Endothelial cell (in vitro differentiated cells): ENCODE results near the gene TCP11L1. TPM values are rescaled to one million over a fixed set of nuclear protein-coding genes. Genes with fewer than 3 reads are reported as not detected.

ENCODE experiments used
- DNase-seq: peaks from one replicate; pipeline ENCODE4 v3.0.0; 2021; ENCODE audit warnings: low spot score
- H3K27ac Mint-ChIP-seq: one replicate; pipeline ENCODE4 v1.8.0; 2021; ENCODE audit warnings: mixed read lengths, inconsistent platforms; ENCODE audit not compliant: unreplicated experiment
- H3K27me3 Mint-ChIP-seq: one replicate; pipeline ENCODE4 v1.8.0; 2021; ENCODE audit warnings: mild to moderate bottlenecking, moderate library complexity, mixed read lengths, inconsistent platforms; ENCODE audit not compliant: unreplicated experiment
- H3K36me3 Mint-ChIP-seq: one replicate; pipeline ENCODE4 v1.8.0; 2021; ENCODE audit warnings: mild to moderate bottlenecking, low read depth, mixed read lengths, inconsistent platforms; ENCODE audit not compliant: unreplicated experiment
- H3K4me1 Mint-ChIP-seq: one replicate; pipeline ENCODE4 v1.8.0; 2021; ENCODE audit warnings: mild to moderate bottlenecking, mixed read lengths, inconsistent platforms; ENCODE audit not compliant: unreplicated experiment
- H3K4me3 Mint-ChIP-seq: one replicate; pipeline ENCODE4 v1.8.0; 2021; ENCODE audit warnings: mild to moderate bottlenecking, mixed read lengths, inconsistent platforms; ENCODE audit not compliant: unreplicated experiment
- H3K9me3 Mint-ChIP-seq: one replicate; pipeline ENCODE4 v1.8.0; 2021; ENCODE audit warnings: mixed read lengths, inconsistent platforms; ENCODE audit not compliant: unreplicated experiment
- CTCF ChIP-seq: fragments of 200-600 bp; sonication (generic); IDR thresholded peaks from one replicate; pipeline ENCODE4 v1.5.0; 2021; ENCODE audit warnings: antibody characterized with exemption; ENCODE audit not compliant: unreplicated experiment
- total RNA-seq: library from RNA; stranded (reverse); fragmentation: NEBNext Ultra II Directional; extraction: Animal tissue kit (Norgen Biotek cat#: 25700); gene quantifications from one replicate; pipeline ENCODE4 v1.2.1, GENCODE V29; 2021; ENCODE audit not compliant: unreplicated experiment

The TCP11L1 gene
- total RNA-seq, 1 donor from 2014 or later = 26.2 TPM

GRCh38 chr11:33059331-33060007 lies 20.1 kb downstream of the TCP11L1 start:
- no peak for DNase-seq
- Mint-ChIP-seq H3K4me3 (peak overlapping the region; percentile 60), H3K9me3 (no peaks in the 10 kb centered on the region), H3K4me1 (peaks cover 8% of the 10 kb centered on the region), H3K36me3 (peaks cover 21% of the 10 kb centered on the region), H3K27ac (no peak overlapping the region), H3K27me3 (peaks cover under 1% of the 10 kb centered on the region)
- no peak for TF ChIP-seq CTCF

- H3K4me1 Mint-ChIP-seq = peaks cover 12% of the 10 kb centered on the region
- TF ChIP-seq CTCF = no peak
- DNase-seq = no peak
- H3K36me3 Mint-ChIP-seq = peaks cover 15% of the 10 kb centered on the region
- no peaks in the 10 kb centered on the region for H3K9me3 Mint-ChIP-seq
- H3K27ac Mint-ChIP-seq = peak overlapping the region; percentile 48
- H3K4me3 Mint-ChIP-seq = no peak overlapping the region
- H3K27me3 Mint-ChIP-seq = peaks cover 2% of the 10 kb centered on the region
Observed at GRCh38 chr11:33060271-33060670, 20.9 kb downstream of the TCP11L1 start.

DNA sequence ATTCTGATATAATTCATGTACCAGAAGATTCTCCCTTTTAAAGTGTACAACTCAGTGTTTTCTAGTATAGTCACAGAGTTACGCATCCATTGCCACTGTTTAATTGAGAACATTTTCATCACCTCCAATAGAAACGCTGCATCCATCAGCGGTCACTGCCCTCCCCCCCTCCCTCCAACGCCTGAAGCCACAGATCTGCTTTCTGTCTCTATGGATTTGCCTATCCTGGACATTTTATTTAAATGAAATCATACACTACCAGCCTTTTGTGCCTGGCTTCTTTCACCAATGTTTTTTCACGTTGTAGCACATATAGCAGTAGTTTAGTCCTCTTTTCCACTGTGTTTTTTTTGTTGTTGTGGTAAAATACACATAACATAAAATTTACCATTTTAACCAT lies 22.8 kb downstream of the TCP11L1 start:
- Mint-ChIP-seq H3K36me3 (peaks cover 15% of the 10 kb centered on the region), H3K27ac (no peak overlapping the region), H3K27me3 (peaks cover 2% of the 10 kb centered on the region), H3K4me3 (no peak overlapping the region), H3K9me3 (no peaks in the 10 kb centered on the region), H3K4me1 (peaks cover 12% of the 10 kb centered on the region)
- TF ChIP-seq CTCF = no peak
- DNase-seq = no peak

DNA sequence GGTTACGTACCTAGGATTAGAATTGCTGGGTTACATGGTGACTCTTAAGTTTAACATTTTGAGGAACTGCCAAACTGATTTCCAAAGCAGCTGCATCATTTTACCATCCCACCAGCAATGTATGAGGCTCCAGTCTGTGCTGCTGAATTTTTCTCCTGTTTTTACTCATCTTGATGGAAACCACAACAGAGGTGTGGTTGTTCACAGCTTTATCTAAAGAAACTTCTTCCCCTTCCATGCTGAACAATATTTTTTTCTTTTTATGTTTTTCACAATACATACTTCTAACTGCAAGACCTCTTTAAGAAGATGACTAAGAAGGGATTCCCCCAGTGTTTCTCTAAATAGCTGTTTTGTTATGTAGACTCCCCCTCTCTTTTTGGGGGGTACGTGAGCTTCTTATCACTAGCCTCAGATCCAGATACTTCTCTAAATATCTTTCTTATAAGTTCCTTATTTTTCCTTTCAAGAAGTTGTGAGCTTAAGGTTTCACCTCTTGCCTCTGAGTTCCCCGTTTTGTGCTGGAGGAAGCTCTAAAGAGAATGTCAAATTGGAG lies 24.0 kb downstream of the TCP11L1 start:
- H3K9me3 Mint-ChIP-seq = no peaks in the 10 kb centered on the region
- peaks cover 2% of the 10 kb centered on the region for H3K27me3 Mint-ChIP-seq
- no peak for TF ChIP-seq CTCF
- peaks cover 12% of the 10 kb centered on the region for H3K4me1 Mint-ChIP-seq
- DNase-seq = no peak
- peaks cover 17% of the 10 kb centered on the region for H3K36me3 Mint-ChIP-seq
- H3K4me3 Mint-ChIP-seq = no peak overlapping the region
- H3K27ac Mint-ChIP-seq = no peak overlapping the region
